LNCaP clone FGC (cell line): ENCODE data around the gene SDCCAG8.

Source experiments
- DNase-seq: peaks from one replicate; pipeline ENCODE4 v3.0.0-alpha.2; 2011; ENCODE audit warnings: low read depth
- H3K4me3 ChIP-seq: 2 replicates; pipeline ENCODE4 v1.5.1; 2011; ENCODE audit warnings: mild to moderate bottlenecking, low read depth, low read length, control low read depth
- TF ChIP-seq, protein P1 (sequence below): IDR thresholded peaks from 2 replicates; pipeline ENCODE4 v1.5.1; 2012; ENCODE audit warnings: mild to moderate bottlenecking; ENCODE audit not compliant: control insufficient read depth, insufficient read depth; ENCODE audit errors: extremely low read depth

SDCCAG8 gene

DNA sequence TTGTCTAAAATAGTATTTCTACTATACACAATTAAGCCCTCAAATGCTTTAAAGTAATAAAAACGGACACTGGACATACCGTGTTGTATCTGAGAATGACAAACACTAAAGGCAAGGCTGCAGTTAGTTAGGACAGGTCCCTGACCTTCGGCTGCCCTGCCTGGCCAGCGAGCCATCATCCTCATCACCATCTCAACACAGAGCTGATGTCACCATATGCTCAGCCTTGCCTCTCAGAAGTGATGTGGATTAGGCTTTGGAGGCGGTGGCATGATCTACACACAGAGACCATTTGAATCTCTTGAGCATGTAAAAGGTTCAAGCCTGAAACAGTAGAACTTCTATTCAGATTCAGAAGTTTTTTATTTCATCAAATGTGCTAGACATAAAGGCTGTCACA is 244.7 kb downstream of the SDCCAG8 start:
- TF ChIP-seq, protein P1, sequence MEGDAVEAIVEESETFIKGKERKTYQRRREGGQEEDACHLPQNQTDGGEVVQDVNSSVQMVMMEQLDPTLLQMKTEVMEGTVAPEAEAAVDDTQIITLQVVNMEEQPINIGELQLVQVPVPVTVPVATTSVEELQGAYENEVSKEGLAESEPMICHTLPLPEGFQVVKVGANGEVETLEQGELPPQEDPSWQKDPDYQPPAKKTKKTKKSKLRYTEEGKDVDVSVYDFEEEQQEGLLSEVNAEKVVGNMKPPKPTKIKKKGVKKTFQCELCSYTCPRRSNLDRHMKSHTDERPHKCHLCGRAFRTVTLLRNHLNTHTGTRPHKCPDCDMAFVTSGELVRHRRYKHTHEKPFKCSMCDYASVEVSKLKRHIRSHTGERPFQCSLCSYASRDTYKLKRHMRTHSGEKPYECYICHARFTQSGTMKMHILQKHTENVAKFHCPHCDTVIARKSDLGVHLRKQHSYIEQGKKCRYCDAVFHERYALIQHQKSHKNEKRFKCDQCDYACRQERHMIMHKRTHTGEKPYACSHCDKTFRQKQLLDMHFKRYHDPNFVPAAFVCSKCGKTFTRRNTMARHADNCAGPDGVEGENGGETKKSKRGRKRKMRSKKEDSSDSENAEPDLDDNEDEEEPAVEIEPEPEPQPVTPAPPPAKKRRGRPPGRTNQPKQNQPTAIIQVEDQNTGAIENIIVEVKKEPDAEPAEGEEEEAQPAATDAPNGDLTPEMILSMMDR = no peak
- no peak for DNase-seq

DNA sequence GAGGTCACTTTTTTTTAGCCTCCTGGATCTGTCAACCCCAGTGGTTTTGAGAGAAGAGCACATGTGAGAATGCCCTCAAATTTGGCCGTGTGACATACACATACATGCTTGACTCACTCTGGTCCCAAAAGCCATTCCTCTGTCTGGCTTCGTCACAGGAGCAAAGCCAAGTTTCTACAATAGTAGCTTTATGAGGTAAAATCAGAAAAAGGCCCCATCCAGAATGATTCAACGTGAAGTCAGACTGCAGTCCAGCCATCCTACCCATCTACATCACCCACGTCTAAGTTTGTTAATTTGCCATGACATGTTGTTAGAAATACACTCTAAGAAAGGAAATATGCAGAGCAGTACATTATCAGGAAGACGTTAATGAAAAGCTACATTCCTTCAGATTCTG is 245.2 kb downstream of the SDCCAG8 start:
- no peak overlapping the region for H3K4me3 ChIP-seq
- TF ChIP-seq, protein P1 = no peak
- no peak for DNase-seq

More for the DNA sequence above, 244.7 kb downstream of the SDCCAG8 start:
- no peak overlapping the region for H3K4me3 ChIP-seq

DNA sequence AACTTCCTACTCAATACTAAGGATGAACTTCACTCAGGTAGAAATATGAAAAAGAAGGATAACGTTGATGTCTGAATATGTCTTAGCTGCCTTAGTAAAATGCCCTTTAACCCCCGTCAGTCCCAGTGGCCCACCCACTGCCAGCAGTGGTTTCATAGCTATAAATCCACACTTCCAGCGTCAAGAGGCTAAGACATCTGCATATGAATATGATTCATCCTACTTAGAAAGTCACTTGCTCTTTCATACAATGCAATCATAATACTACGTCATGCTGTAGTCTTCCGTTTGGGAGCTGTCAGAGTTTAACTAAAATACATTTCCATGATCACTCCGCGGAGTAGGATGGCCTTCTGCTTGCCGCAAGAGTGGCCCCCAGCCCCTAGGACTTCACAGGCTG is 247.3 kb downstream of the SDCCAG8 start:
- no peak overlapping the region for H3K4me3 ChIP-seq
- no peak for DNase-seq
- TF ChIP-seq, protein P1 = no peak

DNA sequence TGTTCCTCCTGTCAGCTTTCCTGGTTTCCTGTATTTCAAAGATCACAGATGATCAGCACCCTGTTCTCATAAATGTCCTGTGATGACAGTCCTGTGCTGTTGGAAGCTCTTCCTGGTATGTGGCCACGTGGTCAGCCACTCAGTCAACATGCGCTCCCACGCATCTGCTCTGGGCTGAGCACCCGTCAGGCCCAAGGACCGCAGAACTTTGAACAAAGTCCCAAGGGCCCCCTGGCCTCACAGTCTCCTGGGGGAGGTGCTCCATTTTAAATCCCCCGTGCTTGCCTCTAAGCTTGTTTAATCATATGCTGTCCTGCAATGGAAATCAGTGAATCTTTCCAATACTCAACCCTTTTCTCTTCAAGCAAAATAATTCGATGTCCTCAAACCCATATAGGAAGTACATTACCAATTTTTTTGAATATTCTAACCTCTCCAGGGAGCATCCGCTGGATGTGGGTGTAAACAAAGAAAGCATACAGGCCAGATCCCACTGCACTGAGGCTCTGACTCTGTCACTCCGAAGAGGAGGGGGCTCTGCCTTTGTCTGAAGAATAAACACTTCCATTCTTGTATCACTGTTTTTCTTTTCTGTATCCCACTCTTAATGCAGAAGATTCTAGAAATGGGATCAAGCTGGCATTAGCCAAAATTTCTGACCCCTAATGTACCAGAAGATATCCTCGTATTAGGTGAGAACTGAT is 250.3 kb downstream of the SDCCAG8 start:
- peak; percentile 36 for DNase-seq
- TF ChIP-seq, protein P1 = no peak

DNA sequence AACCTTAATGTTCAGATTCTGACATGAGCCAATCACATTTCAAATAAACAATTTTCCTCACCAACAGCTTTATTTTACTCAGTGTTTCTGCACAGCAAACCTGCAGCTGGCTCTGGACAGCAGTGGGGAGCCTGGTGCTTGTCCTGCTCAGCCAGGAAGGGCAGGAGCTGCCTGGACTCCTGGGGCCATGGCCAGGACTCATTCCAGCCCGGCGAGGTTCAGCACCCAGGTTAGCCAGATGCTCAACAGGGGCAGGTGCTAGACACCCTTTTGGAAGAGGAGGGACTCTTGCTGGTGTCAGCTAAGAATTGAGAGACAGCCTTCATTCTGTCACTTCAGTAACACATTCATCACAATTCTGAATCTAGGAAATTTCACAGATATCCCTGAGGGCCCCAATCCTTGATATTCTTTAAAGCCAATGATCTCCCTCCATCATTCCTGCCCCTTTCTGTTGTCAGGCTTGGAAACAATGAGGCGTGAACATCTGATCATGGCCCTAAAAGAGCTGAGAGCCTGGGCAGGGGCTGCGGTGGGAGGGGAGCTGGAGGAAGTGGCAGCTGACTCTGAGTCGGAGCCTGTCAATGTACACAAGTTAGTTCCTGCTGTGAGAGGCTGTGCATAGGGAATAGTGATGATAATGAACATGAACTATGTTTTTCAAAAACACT is 251.3 kb downstream of the SDCCAG8 start:
- DNase-seq = no peak
- TF ChIP-seq, protein P1 = no peak
- H3K4me3 ChIP-seq = no peak overlapping the region

More for the DNA sequence above, 250.3 kb downstream of the SDCCAG8 start:
- no peak overlapping the region for H3K4me3 ChIP-seq

DNA sequence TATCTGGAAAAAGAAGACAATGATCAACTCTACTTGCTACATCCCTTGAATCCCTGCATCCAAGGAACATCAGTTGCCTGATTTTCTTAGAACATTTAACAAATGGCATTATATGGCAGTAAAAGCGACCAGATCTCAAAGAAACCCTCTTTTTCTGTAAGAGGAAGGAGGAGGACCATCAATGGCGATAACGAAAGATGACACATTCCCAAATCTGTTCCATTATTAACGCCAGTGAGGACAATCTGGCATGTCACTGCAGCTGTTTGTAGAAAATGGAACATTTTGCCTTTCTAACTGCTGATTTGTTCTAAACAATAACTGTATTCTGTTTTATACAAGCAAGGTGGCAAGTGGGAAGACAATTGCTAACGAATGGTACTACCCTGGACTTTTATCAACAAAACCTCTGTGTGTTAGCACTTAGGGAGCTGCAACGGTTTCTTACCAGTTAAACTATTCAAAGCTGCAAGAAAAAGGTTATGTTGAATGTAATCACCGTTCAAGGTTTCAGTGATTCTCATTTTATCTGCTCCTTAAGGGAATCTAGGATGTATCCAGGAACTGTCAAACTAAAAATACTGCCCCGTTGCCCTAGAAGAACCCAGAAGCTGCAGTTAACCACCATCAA is 251.9 kb downstream of the SDCCAG8 start:
- TF ChIP-seq, protein P1 = no peak
- H3K4me3 ChIP-seq = no peak overlapping the region
- no peak for DNase-seq

DNA sequence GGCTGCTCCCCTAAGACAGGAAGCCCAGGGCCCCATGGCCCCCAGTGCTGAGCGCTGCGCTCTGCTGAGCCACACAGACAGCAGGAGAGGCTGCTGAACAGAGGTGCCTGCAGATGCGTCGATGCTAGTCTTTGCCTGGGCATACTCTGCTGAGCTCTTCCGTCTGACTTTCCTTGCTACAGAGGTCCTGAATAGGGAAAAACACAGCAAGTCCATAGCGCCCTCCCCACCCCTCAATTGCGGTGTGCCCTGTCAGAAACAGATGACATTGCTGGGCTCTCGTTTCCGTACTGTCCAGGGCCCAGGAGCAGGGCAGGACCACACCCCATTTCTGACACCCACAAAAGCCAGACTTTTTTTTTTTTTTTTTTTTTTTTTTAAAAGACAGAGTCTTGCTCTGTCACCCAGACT is 252.5 kb downstream of the SDCCAG8 start:
- DNase-seq = no peak
- TF ChIP-seq, protein P1 = no peak
- H3K4me3 ChIP-seq = no peak overlapping the region
